Gastrocnemius medialis (tissue), 4 donors: ENCODE data around the gene TAS2R46.

Experiments
- CTCF ChIP-seq, 5 experiments: fragments of 450-650 bp in 3 of 5; fragments of 200-600 bp in 2 of 5; sonication (generic) in 2 of 5; IDR thresholded peaks in 4 of 5; conservative IDR thresholded peaks in 1 of 5; 1 replicate in 4 of 5; 2 replicates in 1 of 5; pipeline ENCODE4 v1.5.1; 2016 to 2019; ENCODE audit warnings: antibody characterized with exemption in 5 of 5, mild to moderate bottlenecking in 3 of 5, moderate library complexity in 3 of 5
- POLR2A ChIP-seq, 2 donors: fragments of 450-650 bp; IDR thresholded peaks; one replicate each; pipeline ENCODE4 v1.6.1; 2017; ENCODE audit warnings: antibody characterized with exemption in 2 of 2, mild to moderate bottlenecking in 2 of 2, moderate library complexity in 2 of 2

- TF ChIP-seq POLR2A (IDR thresholded peaks at IDR 0.05), result no peak
- TF ChIP-seq CTCF (IDR thresholded peaks at IDR 0.05 in 4 of 5, conservative IDR thresholded peaks at IDR 0.05 in 1 of 5), result no peak
Measured at GRCh38 chr12:11067514-11067913, 5.4 kb upstream of the TAS2R46 start.
